ENCODE measurements around the gene KIFC3. TPM values are rescaled to one million over a fixed set of nuclear protein-coding genes. Genes with fewer than 3 reads are reported as not detected.

Gene KIFC3
- total and polyA plus RNA-seq, 7 donors: 3.1 to 17.8 (median 6.6) TPM

DNA sequence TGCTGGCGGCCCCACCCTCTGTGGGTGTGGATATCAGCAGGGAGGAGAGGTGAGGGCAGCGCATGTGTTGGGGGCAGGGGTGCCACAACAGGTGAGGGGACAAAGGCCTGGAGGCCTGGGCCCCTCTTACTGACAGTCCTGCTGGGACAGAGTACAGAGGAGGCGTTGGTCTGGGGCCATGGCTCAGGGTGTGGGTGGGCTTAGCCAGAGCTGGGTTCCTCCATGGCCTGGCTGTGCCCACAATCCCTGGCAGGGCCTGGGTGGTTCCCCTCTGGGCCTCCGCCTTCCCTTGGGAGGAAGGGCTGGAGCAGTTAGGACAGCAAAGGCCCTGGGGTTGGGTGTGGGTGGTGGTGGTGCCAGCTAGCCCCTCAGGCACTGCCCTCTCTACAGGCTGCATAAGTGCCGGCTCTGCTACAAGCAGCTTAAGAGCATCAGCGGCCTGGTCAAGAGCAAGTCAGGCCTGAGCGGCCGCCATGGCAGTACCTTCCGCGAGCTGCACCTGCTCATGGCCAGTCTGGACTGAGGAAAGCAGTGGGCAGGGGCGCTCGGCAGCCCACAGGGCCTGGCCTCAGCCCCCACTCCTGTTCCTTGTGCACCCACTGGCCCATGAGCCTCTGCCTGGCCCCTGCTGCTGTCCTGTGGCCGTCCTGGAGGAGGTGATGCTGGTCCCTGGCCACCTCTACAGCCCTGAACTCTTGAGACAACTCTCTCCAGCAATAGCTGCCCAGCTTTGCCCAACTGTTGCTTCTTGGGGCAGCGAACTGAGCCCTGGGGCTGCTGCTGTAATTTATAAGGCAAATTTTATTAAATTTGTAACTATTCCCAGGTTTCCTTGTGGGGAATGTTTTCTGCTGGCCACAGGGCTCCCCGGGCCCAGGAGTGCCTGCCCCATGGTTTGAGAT is 45.6 kb downstream of the KIFC3 start:
- H3K36me3 ChIP-seq (ENCODE audit: insufficient read depth in 1 of 2, low read depth in 1 of 2): peaks cover 0 to 32% of the 10 kb centered on the region in 2 donors
- DNase-seq (peak in 1 of 2 donors; percentile 13), ATAC-seq (peak in 2 of 4 donors; percentile 4 to 10)
- H3K27ac ChIP-seq: no peak overlapping the region
- H3K27me3 ChIP-seq (ENCODE audit: insufficient read depth in 3 of 3, low read length in 2 of 3): no peaks in the 10 kb centered on the region
- no peaks in the 10 kb centered on the region for H3K9me3 ChIP-seq
- intact Hi-C loops (cut with DNase I): loop anchor here (1.0 to 10.0 kb wide), 4 partner anchors 106 to 248 kb away; partner anchors contain the start of genes USB1 (in 2 of the 2) and ZNF319 (in 2 of the 2)
- H3K4me3 ChIP-seq: no peak overlapping the region
- H3K4me1 ChIP-seq: peaks cover 5% of the 10 kb centered on the region
- WGBS, 3 donors: 81 to 83% (median 83%) methylated on average over 12 to 15 of the region's 15 CpGs
- TF ChIP-seq, protein P1, sequence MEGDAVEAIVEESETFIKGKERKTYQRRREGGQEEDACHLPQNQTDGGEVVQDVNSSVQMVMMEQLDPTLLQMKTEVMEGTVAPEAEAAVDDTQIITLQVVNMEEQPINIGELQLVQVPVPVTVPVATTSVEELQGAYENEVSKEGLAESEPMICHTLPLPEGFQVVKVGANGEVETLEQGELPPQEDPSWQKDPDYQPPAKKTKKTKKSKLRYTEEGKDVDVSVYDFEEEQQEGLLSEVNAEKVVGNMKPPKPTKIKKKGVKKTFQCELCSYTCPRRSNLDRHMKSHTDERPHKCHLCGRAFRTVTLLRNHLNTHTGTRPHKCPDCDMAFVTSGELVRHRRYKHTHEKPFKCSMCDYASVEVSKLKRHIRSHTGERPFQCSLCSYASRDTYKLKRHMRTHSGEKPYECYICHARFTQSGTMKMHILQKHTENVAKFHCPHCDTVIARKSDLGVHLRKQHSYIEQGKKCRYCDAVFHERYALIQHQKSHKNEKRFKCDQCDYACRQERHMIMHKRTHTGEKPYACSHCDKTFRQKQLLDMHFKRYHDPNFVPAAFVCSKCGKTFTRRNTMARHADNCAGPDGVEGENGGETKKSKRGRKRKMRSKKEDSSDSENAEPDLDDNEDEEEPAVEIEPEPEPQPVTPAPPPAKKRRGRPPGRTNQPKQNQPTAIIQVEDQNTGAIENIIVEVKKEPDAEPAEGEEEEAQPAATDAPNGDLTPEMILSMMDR (IDR thresholded peaks at IDR 0.05): no peak

DNA sequence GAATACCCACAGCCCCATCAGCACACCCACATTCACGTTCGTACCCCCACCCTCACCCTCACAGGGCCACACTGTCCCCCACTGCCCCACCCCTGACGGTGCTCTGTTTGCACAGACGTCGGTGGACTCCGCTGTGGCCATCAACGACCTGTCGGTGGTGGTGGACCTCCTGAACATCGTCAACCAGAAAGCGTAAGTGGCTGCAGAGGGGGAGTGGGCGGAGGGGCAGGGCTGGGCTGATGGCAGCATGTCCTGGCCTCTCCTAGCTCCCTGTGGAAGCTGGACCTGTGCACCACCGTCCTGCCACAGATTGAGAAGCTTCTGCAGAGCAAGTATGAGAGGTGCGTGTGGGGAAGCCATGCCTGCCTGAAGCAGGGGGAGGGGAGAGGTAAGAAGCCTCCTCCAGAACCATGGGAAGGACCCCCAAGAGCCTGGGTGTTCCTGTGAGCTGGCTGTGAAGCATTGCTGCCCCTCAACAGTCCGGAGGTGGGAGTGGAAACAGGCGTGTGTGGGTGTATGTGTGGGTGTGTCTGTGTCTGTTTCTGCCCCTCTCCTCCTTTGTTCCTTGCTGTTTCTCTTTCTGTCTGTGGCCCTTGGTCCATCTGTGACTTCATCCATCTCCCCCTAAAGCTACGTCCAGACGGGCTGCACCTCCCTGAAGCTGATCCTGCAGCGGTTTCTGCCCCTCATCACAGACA is 46.4 kb downstream of the KIFC3 start:
- TF ChIP-seq, protein P1 (IDR thresholded peaks at IDR 0.05): no peak
- intact Hi-C loops (cut with DNase I): loop anchor here (5.0 to 10.0 kb wide), 3 partner anchors 106 to 249 kb away; partner anchors contain the start of genes USB1 (in 2 of the 2) and ZNF319 (in 2 of the 2)

DNA sequence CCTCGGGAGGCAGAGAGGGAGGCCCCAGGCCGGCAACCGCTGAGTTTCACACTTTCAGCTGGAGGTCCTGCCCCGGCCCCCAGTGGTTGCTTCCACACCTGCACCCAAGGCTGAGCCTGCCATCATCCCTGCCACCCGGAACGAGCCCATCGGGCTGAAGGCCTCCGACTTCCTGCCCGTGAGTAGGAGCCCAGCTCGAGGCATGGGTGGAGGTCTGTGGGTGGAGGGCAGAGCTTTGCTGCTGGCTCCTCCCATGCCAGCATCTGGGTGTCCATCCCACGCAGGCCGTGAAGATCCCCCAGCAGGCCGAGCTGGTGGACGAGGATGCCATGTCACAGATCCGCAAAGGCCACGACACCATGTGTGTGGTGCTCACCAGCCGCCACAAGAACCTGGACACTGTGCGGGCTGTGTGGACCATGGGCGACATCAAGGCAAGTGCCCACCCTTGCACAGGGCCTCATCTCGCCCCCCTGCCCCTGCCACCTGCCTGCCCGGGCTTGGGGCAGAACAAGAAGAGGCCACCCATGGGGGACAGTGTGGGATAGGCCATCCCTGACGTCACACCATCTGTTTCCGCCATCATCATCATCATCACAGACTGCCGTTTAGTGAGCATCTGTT is 47.1 kb downstream of the KIFC3 start:
- peak; percentile 10 to 52 for DNase-seq
- Histone ChIP-seq H3K9me3 (no peaks in the 10 kb centered on the region), H3K27ac (no peak overlapping the region), H3K27me3 (ENCODE audit: insufficient read depth in 3 of 3, low read length in 2 of 3) (no peaks in the 10 kb centered on the region), H3K4me1 (peaks cover 5% of the 10 kb centered on the region), H3K4me3 (no peak overlapping the region), H3K36me3 (ENCODE audit: insufficient read depth in 1 of 2, low read depth in 1 of 2) (peaks cover 0 to 43% of the 10 kb centered on the region in 2 donors)
- 82 to 86% (median 83%) methylated on average over 23 to 24 of the region's 24 CpGs for WGBS, 3 donors
- intact Hi-C loops (cut with DNase I): loop anchor here (5.0 to 10.0 kb wide), 3 partner anchors 107 to 250 kb away; partner anchors contain the start of genes USB1 (in 2 of the 2) and ZNF319 (in 2 of the 2)
- no peak for ATAC-seq
- TF ChIP-seq, protein P1 (IDR thresholded peaks at IDR 0.05): no peak

More for the DNA sequence above, 46.4 kb downstream of the KIFC3 start:
- 84 to 85% (median 85%) methylated on average over 18 of the region's 18 CpGs for WGBS, 3 donors
- no peak overlapping the region for H3K27ac ChIP-seq
- ATAC-seq: no peak
- peak in 1 of 2 donors; percentile 4 for DNase-seq
- no peaks in the 10 kb centered on the region for H3K27me3 ChIP-seq (ENCODE audit: insufficient read depth in 3 of 3, low read length in 2 of 3)
- peaks cover 5% of the 10 kb centered on the region for H3K4me1 ChIP-seq
- H3K36me3 ChIP-seq (ENCODE audit: insufficient read depth in 1 of 2, low read depth in 1 of 2): peaks cover 0 to 38% of the 10 kb centered on the region in 2 donors
- H3K4me3 ChIP-seq: no peak overlapping the region
- no peaks in the 10 kb centered on the region for H3K9me3 ChIP-seq

DNA sequence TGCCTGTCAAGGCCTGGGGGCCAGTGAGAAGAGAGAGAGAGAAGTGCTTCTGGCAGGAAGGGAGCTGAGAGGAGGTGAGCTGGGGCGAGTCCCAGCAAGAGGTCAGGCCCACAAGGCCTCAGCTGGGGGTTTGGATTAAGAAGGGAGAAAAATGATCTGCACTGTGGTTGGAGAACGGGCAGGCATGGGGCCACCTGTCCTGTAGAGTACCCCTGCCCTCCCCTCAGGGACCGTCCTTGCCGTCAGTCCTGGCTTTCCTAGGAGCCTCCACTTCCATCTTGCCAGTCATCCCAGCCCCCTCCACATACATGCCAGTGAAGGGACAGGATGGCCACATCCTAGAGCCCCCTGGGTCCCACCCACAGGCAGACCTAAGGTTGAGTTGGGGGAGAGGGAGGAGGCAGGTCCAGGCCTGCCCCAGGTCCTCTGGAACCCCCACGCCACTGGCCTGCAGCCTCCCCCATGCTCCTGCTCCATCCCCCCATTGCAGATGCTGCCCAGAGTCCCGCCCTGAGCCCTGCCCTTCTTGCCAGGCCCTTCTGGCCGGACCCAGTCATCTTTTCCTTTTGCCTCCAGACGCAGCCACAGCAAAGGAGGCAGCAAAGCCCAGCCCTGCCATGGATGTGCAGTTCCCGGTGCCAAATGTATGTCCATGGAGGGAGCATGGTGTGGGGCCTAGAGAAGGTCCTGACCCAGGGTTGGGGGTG is 47.8 kb downstream of the KIFC3 start:
- no peak overlapping the region for H3K27ac ChIP-seq
- H3K36me3 ChIP-seq (ENCODE audit: insufficient read depth in 1 of 2, low read depth in 1 of 2): peaks cover 0 to 43% of the 10 kb centered on the region in 2 donors
- peaks cover 5% of the 10 kb centered on the region for H3K4me1 ChIP-seq
- ATAC-seq: no peak
- WGBS, 3 donors: 84 to 93% (median 86%) methylated on average over 8 to 9 of the region's 9 CpGs
- intact Hi-C loops (cut with DNase I): loop anchor here (5.0 to 10.0 kb wide), 3 partner anchors 108 to 250 kb away; partner anchors contain the start of genes USB1 (in 2 of the 2) and ZNF319 (in 2 of the 2)
- no peaks in the 10 kb centered on the region for H3K27me3 ChIP-seq (ENCODE audit: insufficient read depth in 3 of 3, low read length in 2 of 3)
- peak in 1 of 2 donors; percentile 48 for DNase-seq
- no peaks in the 10 kb centered on the region for H3K9me3 ChIP-seq
- TF ChIP-seq, protein P1 (IDR thresholded peaks at IDR 0.05): no peak
- H3K4me3 ChIP-seq: no peak overlapping the region
